ENCODE measurements around the gene OR52E1. TPM values are rescaled to one million over a fixed set of nuclear protein-coding genes. Genes with fewer than 3 reads are reported as not detected.

OR52E1 gene
- total and polyA plus RNA-seq, 5 donors = not detected

- H3K27ac ChIP-seq (ENCODE audit: low read length) = no peak overlapping the region
- DNase-seq (no peak), ATAC-seq (no peak)
- H3K4me1 ChIP-seq (ENCODE audit: control insufficient read depth, insufficient read depth, low read length) = no peaks in the 10 kb centered on the region
- no peaks in the 10 kb centered on the region for H3K27me3 ChIP-seq (ENCODE audit: control insufficient read depth, insufficient read depth)
- no peaks in the 10 kb centered on the region for H3K9me3 ChIP-seq (ENCODE audit: control insufficient read depth, low read length)
- no peak overlapping the region for H3K4me3 ChIP-seq (ENCODE audit: low read length)
- intact Hi-C loops (cut with DNase I) = no loop called here
- WGBS = 9% methylated on average over 1 of the region's 1 CpG
Observed at GRCh38 chr11:5065027-5065426, 4.3 kb upstream of the OR52E1 start.

- Histone ChIP-seq H3K4me3 (ENCODE audit: low read length) (no peak overlapping the region), H3K27ac (ENCODE audit: low read length) (no peak overlapping the region), H3K27me3 (ENCODE audit: control insufficient read depth, insufficient read depth) (no peaks in the 10 kb centered on the region), H3K9me3 (ENCODE audit: control insufficient read depth, low read length) (no peaks in the 10 kb centered on the region), H3K4me1 (ENCODE audit: control insufficient read depth, insufficient read depth, low read length) (no peaks in the 10 kb centered on the region)
- intact Hi-C loops (cut with DNase I) = no loop called here
- WGBS = 58% methylated on average over 3 of the region's 3 CpGs
- DNase-seq = no peak
- ATAC-seq = no peak
Observed at GRCh38 chr11:5071799-5072198, 2.4 kb downstream of the OR52E1 start.

GRCh38 chr11:5081405-5081804 lies 12.0 kb downstream of the OR52E1 start:
- no peaks in the 10 kb centered on the region for H3K9me3 ChIP-seq (ENCODE audit: control insufficient read depth, low read length)
- DNase-seq (no peak), ATAC-seq (no peak)
- intact Hi-C loops (cut with DNase I) = no loop called here
- H3K27me3 ChIP-seq (ENCODE audit: control insufficient read depth, insufficient read depth) = no peaks in the 10 kb centered on the region
- H3K4me3 ChIP-seq (ENCODE audit: low read length) = no peak overlapping the region
- no peaks in the 10 kb centered on the region for H3K4me1 ChIP-seq (ENCODE audit: control insufficient read depth, insufficient read depth, low read length)
- 62% methylated on average over 2 of the region's 2 CpGs for WGBS
- no peak overlapping the region for H3K27ac ChIP-seq (ENCODE audit: low read length)

GRCh38 chr11:5083602-5084001 lies 14.2 kb downstream of the OR52E1 start:
- no peak overlapping the region for H3K27ac ChIP-seq (ENCODE audit: low read length)
- ATAC-seq (no peak), DNase-seq (no peak)
- no peaks in the 10 kb centered on the region for H3K4me1 ChIP-seq (ENCODE audit: control insufficient read depth, insufficient read depth, low read length)
- intact Hi-C loops (cut with DNase I) = no loop called here
- no peak overlapping the region for H3K4me3 ChIP-seq (ENCODE audit: low read length)
- no peaks in the 10 kb centered on the region for H3K27me3 ChIP-seq (ENCODE audit: control insufficient read depth, insufficient read depth)
- H3K9me3 ChIP-seq (ENCODE audit: control insufficient read depth, low read length) = no peaks in the 10 kb centered on the region

- Histone ChIP-seq H3K27ac (ENCODE audit: low read length) (no peak overlapping the region), H3K27me3 (ENCODE audit: control insufficient read depth, insufficient read depth) (no peaks in the 10 kb centered on the region), H3K4me1 (ENCODE audit: control insufficient read depth, insufficient read depth, low read length) (no peaks in the 10 kb centered on the region), H3K4me3 (ENCODE audit: low read length) (no peak overlapping the region), H3K9me3 (ENCODE audit: control insufficient read depth, low read length) (no peaks in the 10 kb centered on the region)
- ATAC-seq (no peak), DNase-seq (no peak)
- intact Hi-C loops (cut with DNase I) = no loop called here
Observed at GRCh38 chr11:5088556-5088955, 19.2 kb downstream of the OR52E1 start.

- no peaks in the 10 kb centered on the region for H3K27me3 ChIP-seq (ENCODE audit: control insufficient read depth, insufficient read depth)
- H3K4me3 ChIP-seq (ENCODE audit: low read length) = no peak overlapping the region
- intact Hi-C loops (cut with DNase I) = no loop called here
- ATAC-seq (no peak), DNase-seq (no peak)
- H3K9me3 ChIP-seq (ENCODE audit: control insufficient read depth, low read length) = no peaks in the 10 kb centered on the region
- 88% methylated on average over 1 of the region's 1 CpG for WGBS
- H3K4me1 ChIP-seq (ENCODE audit: control insufficient read depth, insufficient read depth, low read length) = no peaks in the 10 kb centered on the region
- no peak overlapping the region for H3K27ac ChIP-seq (ENCODE audit: low read length)
Observed at GRCh38 chr11:5090668-5091067, 21.3 kb downstream of the OR52E1 start.

GRCh38 chr11:5092821-5093585 lies 23.6 kb downstream of the OR52E1 start:
- intact Hi-C loops (cut with DNase I) = no loop called here
- DNase-seq (no peak), ATAC-seq (no peak)
- Histone ChIP-seq H3K4me1 (ENCODE audit: control insufficient read depth, insufficient read depth, low read length) (no peaks in the 10 kb centered on the region), H3K27me3 (ENCODE audit: control insufficient read depth, insufficient read depth) (no peaks in the 10 kb centered on the region), H3K9me3 (ENCODE audit: control insufficient read depth, low read length) (no peaks in the 10 kb centered on the region), H3K27ac (ENCODE audit: low read length) (no peak overlapping the region), H3K4me3 (ENCODE audit: low read length) (no peak overlapping the region)
- 82% methylated on average over 8 of the region's 8 CpGs for WGBS

- ATAC-seq = no peak
- H3K27ac ChIP-seq (ENCODE audit: low read length) = no peak overlapping the region
- no peak for DNase-seq
- H3K4me1 ChIP-seq (ENCODE audit: control insufficient read depth, insufficient read depth, low read length) = no peaks in the 10 kb centered on the region
- no peaks in the 10 kb centered on the region for H3K9me3 ChIP-seq (ENCODE audit: control insufficient read depth, low read length)
- no peaks in the 10 kb centered on the region for H3K27me3 ChIP-seq (ENCODE audit: control insufficient read depth, insufficient read depth)
- intact Hi-C loops (cut with DNase I) = no loop called here
- 75% methylated on average over 2 of the region's 2 CpGs for WGBS
- no peak overlapping the region for H3K4me3 ChIP-seq (ENCODE audit: low read length)
Observed at GRCh38 chr11:5096011-5096410, 26.6 kb downstream of the OR52E1 start.

- H3K4me1 ChIP-seq (ENCODE audit: control insufficient read depth, insufficient read depth, low read length) = no peaks in the 10 kb centered on the region
- no peaks in the 10 kb centered on the region for H3K27me3 ChIP-seq (ENCODE audit: control insufficient read depth, insufficient read depth)
- ATAC-seq (no peak), DNase-seq (no peak)
- intact Hi-C loops (cut with DNase I) = no loop called here
- H3K27ac ChIP-seq (ENCODE audit: low read length) = no peak overlapping the region
- WGBS = 43% methylated on average over 2 of the region's 2 CpGs
- no peaks in the 10 kb centered on the region for H3K9me3 ChIP-seq (ENCODE audit: control insufficient read depth, low read length)
- no peak overlapping the region for H3K4me3 ChIP-seq (ENCODE audit: low read length)
Observed at GRCh38 chr11:5102246-5102645, 32.9 kb downstream of the OR52E1 start.

GRCh38 chr11:5103066-5103465 lies 33.7 kb downstream of the OR52E1 start:
- ATAC-seq (no peak), DNase-seq (no peak)
- intact Hi-C loops (cut with DNase I) = no loop called here
- H3K27me3 ChIP-seq (ENCODE audit: control insufficient read depth, insufficient read depth) = no peaks in the 10 kb centered on the region
- no peak overlapping the region for H3K27ac ChIP-seq (ENCODE audit: low read length)
- no peak overlapping the region for H3K4me3 ChIP-seq (ENCODE audit: low read length)
- no peaks in the 10 kb centered on the region for H3K4me1 ChIP-seq (ENCODE audit: control insufficient read depth, insufficient read depth, low read length)
- no peaks in the 10 kb centered on the region for H3K9me3 ChIP-seq (ENCODE audit: control insufficient read depth, low read length)

GRCh38 chr11:5107285-5107684 lies 37.9 kb downstream of the OR52E1 start:
- Histone ChIP-seq H3K27ac (ENCODE audit: low read length) (no peak overlapping the region), H3K4me1 (ENCODE audit: control insufficient read depth, insufficient read depth, low read length) (no peaks in the 10 kb centered on the region), H3K9me3 (ENCODE audit: control insufficient read depth, low read length) (no peaks in the 10 kb centered on the region), H3K4me3 (ENCODE audit: low read length) (no peak overlapping the region), H3K27me3 (ENCODE audit: control insufficient read depth, insufficient read depth) (no peaks in the 10 kb centered on the region)
- 62% methylated on average over 3 of the region's 3 CpGs for WGBS
- no peak for DNase-seq
- no peak for ATAC-seq
- intact Hi-C loops (cut with DNase I) = no loop called here

- no peaks in the 10 kb centered on the region for H3K9me3 ChIP-seq (ENCODE audit: control insufficient read depth, low read length)
- H3K27ac ChIP-seq (ENCODE audit: low read length) = no peak overlapping the region
- no peak overlapping the region for H3K4me3 ChIP-seq (ENCODE audit: low read length)
- 66% methylated on average over 3 of the region's 3 CpGs for WGBS
- no peak for DNase-seq
- no peak for ATAC-seq
- no peaks in the 10 kb centered on the region for H3K4me1 ChIP-seq (ENCODE audit: control insufficient read depth, insufficient read depth, low read length)
- intact Hi-C loops (cut with DNase I) = no loop called here
- H3K27me3 ChIP-seq (ENCODE audit: control insufficient read depth, insufficient read depth) = no peaks in the 10 kb centered on the region
Observed at GRCh38 chr11:5115339-5115738, 46.0 kb downstream of the OR52E1 start.
